ENCODE data around the gene SOAT2. TPM values are rescaled to one million over a fixed set of nuclear protein-coding genes. Genes with fewer than 3 reads are reported as not detected.
"Not testable (repeated sequence)": the region's sequence is repeated elsewhere in the genome, so short reads cannot be mapped to it uniquely, and the experiment has no call there.

SOAT2 gene
- total RNA-seq, 1 donor from 2014 or later = not detected

DNA sequence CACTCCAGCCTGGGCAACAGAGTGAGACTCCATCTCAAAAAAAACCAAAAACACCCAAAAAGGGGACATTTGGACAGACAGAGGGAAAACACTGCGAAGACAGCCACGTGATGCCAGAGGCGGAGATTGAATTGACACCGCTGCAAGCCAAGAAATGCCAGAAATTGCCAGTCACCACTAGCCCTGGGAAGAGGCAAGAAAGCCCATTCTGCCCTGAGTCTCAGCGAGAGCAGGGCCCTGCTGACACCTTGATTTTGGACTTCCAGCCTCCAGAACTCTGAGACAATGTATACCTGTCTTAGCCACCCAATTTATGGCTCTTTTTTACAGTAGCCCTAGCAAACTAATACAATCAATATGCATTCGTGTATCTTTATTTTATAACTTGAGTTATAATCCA is 13.2 kb upstream of the SOAT2 start:
- no peak for DNase-seq (ENCODE audit: low read depth)
- FAIRE-seq = no peak
- no peak for TF ChIP-seq CTCF (IDR thresholded peaks at IDR 0.05; ENCODE audit: insufficient read depth, low read length, severe bottlenecking)

DNA sequence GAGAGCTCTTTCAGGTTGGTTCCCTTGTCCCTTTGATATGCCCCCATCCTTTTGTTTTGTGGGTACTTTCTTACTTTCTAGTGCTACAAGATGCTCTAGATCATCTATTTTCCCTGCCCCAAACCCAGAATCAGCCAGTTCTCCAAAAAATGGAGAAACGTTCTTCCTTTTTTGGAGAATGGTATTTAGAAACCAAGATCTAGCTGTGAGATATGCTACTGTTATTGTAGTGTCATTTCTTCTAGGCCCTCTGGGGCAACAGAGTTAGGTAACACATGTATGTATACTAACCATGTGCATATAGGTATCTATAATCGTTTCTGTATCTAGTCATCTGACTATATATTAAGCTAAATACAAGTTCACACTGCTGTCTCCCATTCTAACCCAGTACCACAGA is 12.7 kb upstream of the SOAT2 start:
- no peaks in the 10 kb centered on the region for H3K27me3 ChIP-seq (ENCODE audit: control insufficient read depth, insufficient read depth, low read length)
- no peak for TF ChIP-seq CTCF (IDR thresholded peaks at IDR 0.05; ENCODE audit: insufficient read depth, low read length, severe bottlenecking)
- no peaks in the 10 kb centered on the region for H3K36me3 ChIP-seq (ENCODE audit: control insufficient read depth, insufficient read depth, low read length)
- DNase-seq (ENCODE audit: low read depth) = no peak
- no peak overlapping the region for H3K4me3 ChIP-seq (ENCODE audit: low read depth, low read length)
- no peak for FAIRE-seq

More for the DNA sequence above, 13.2 kb upstream of the SOAT2 start:
- H3K4me3 ChIP-seq (ENCODE audit: low read depth, low read length) = no peak overlapping the region
- no peaks in the 10 kb centered on the region for H3K36me3 ChIP-seq (ENCODE audit: control insufficient read depth, insufficient read depth, low read length)
- no peaks in the 10 kb centered on the region for H3K27me3 ChIP-seq (ENCODE audit: control insufficient read depth, insufficient read depth, low read length)

GRCh38 chr12:53091756-53092155 is 11.5 kb upstream of the SOAT2 start:
- no peaks in the 10 kb centered on the region for H3K36me3 ChIP-seq (ENCODE audit: control insufficient read depth, insufficient read depth, low read length)
- no peaks in the 10 kb centered on the region for H3K27me3 ChIP-seq (ENCODE audit: control insufficient read depth, insufficient read depth, low read length)
- H3K4me3 ChIP-seq (ENCODE audit: low read depth, low read length) = no peak overlapping the region
- TF ChIP-seq CTCF (IDR thresholded peaks at IDR 0.05; ENCODE audit: insufficient read depth, low read length, severe bottlenecking) = no peak
- DNase-seq (ENCODE audit: low read depth) (no peak), FAIRE-seq (no peak)

- no peak overlapping the region for H3K4me3 ChIP-seq (ENCODE audit: low read depth, low read length)
- DNase-seq (ENCODE audit: low read depth) = no peak
- no peak for TF ChIP-seq CTCF (IDR thresholded peaks at IDR 0.05; ENCODE audit: insufficient read depth, low read length, severe bottlenecking)
- H3K27me3 ChIP-seq (ENCODE audit: control insufficient read depth, insufficient read depth, low read length) = no peaks in the 10 kb centered on the region
- no peak for FAIRE-seq
- H3K36me3 ChIP-seq (ENCODE audit: control insufficient read depth, insufficient read depth, low read length) = no peaks in the 10 kb centered on the region
Measured at GRCh38 chr12:53093777-53094393, 9.4 kb upstream of the SOAT2 start.

DNA sequence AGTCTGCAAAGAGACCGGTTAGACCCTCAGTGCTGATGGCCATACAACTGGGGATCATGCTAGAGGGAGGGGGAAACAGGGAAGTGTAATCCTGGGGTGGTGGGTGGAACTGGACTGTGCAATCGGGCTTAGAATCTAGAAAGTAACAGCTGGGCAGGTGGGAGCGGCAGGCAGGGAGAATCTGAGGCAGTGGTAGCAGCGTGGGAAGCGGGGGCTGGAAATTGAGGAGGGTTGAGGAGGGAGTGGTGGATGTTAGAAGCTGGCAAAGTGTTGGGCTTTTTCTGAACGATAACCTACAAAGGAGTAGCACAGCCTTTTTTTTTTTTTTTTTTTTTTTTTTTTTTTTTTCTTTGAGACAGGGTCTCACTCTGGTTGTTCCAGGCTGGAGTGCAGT is 8.9 kb upstream of the SOAT2 start:
- no peak for TF ChIP-seq CTCF (IDR thresholded peaks at IDR 0.05; ENCODE audit: insufficient read depth, low read length, severe bottlenecking)
- DNase-seq (ENCODE audit: low read depth) = no peak
- no peak for FAIRE-seq
- no peaks in the 10 kb centered on the region for H3K36me3 ChIP-seq (ENCODE audit: control insufficient read depth, insufficient read depth, low read length)
- H3K27me3 ChIP-seq (ENCODE audit: control insufficient read depth, insufficient read depth, low read length) = no peaks in the 10 kb centered on the region
- no peak overlapping the region for H3K4me3 ChIP-seq (ENCODE audit: low read depth, low read length)

- FAIRE-seq; H3K4me3 ChIP-seq (ENCODE audit: low read depth, low read length); H3K27me3 ChIP-seq (ENCODE audit: control insufficient read depth, insufficient read depth, low read length); H3K36me3 ChIP-seq (ENCODE audit: control insufficient read depth, insufficient read depth, low read length): not testable (repeated sequence)
- peak; percentile 23 for DNase-seq (ENCODE audit: low read depth)
Measured at GRCh38 chr12:53094796-53095595, 8.3 kb upstream of the SOAT2 start.

DNA sequence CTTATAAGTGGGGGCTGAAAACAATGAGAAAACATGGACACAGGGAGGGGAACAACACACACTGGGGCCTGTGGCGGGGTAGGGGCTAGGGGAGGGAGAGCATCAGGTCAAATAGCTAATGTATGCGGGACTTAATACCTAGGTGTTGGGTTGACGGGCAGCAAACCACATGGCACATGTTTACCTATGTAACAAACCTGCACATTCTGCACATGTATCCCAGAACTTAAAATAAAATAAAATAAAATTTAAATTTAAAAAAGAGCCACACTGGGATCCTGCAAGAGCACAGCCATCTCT is 7.7 kb upstream of the SOAT2 start:
- FAIRE-seq; H3K36me3 ChIP-seq (ENCODE audit: control insufficient read depth, insufficient read depth, low read length); DNase-seq (ENCODE audit: low read depth): not testable (repeated sequence)

More for the DNA sequence above, 7.7 kb upstream of the SOAT2 start:
- H3K4me3 ChIP-seq (ENCODE audit: low read depth, low read length); H3K27me3 ChIP-seq (ENCODE audit: control insufficient read depth, insufficient read depth, low read length): not testable (repeated sequence)
